OCI-LY1 (cell line): ENCODE results near the gene ATP6AP2.

Experiments used
- EZH2 ChIP-seq: fragments of 200-600 bp; sonication (generic), shearing (Covaris generic); IDR thresholded peaks from 2 replicates; pipeline ENCODE4 v1.8.0; 2017; ENCODE audit warnings: borderline replicate concordance, mixed run types, mild to moderate bottlenecking, antibody characterized with exemption, low read length, moderate library complexity, mixed read lengths
- TF ChIP-seq, protein P1 (sequence below): fragments of 200-600 bp; sonication (generic), shearing (Covaris generic); IDR thresholded peaks from 2 replicates; pipeline ENCODE4 v1.5.1; 2017; ENCODE audit warnings: mild to moderate bottlenecking, antibody characterized with exemption, low read length, moderate library complexity, mixed read lengths

DNA sequence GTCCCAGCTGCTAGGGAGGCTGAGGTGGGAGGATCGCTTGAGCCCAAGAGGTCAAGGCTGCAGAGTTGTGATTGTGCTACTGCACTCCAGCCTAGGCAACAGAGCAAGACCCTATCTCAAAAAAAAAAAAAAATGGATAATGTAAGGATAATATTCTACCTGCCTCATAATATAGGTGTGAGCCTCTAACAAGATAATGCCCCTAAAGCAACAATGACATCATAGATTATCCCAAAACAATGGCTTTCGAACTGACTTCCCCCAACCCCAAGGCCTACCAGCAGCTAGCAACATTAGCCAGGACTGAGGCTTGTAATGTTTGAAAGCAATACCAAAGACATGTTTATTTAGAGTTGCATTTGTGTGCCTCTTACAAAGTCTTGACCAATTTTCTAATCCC lies 33.9 kb upstream of the ATP6AP2 start:
- TF ChIP-seq, protein P1, sequence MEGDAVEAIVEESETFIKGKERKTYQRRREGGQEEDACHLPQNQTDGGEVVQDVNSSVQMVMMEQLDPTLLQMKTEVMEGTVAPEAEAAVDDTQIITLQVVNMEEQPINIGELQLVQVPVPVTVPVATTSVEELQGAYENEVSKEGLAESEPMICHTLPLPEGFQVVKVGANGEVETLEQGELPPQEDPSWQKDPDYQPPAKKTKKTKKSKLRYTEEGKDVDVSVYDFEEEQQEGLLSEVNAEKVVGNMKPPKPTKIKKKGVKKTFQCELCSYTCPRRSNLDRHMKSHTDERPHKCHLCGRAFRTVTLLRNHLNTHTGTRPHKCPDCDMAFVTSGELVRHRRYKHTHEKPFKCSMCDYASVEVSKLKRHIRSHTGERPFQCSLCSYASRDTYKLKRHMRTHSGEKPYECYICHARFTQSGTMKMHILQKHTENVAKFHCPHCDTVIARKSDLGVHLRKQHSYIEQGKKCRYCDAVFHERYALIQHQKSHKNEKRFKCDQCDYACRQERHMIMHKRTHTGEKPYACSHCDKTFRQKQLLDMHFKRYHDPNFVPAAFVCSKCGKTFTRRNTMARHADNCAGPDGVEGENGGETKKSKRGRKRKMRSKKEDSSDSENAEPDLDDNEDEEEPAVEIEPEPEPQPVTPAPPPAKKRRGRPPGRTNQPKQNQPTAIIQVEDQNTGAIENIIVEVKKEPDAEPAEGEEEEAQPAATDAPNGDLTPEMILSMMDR = no peak
- TF ChIP-seq EZH2 = no peak
